H9 (cell line): Measurements from ENCODE around the gene LRRC31. TPM values are rescaled to one million over a fixed set of nuclear protein-coding genes. Genes with fewer than 3 reads are reported as not detected.

Experiments used
- DNase-seq: peaks from one replicate; pipeline ENCODE4 v3.0.0-alpha.2; 2017
- H2AFZ ChIP-seq: one replicate; pipeline ENCODE4 v1.6.1; 2013; ENCODE audit warnings: mild to moderate bottlenecking, low read length, control low read depth, moderate library complexity
- H2AK5ac ChIP-seq: 2 replicates; pipeline ENCODE4 v1.6.1; 2013; ENCODE audit warnings: low read length, control low read depth, mixed read lengths; ENCODE audit not compliant: insufficient read length
- H2BK120ac ChIP-seq: one replicate; pipeline ENCODE4 v1.6.1; 2013; ENCODE audit warnings: low read depth, mild to moderate bottlenecking, low read length, control low read depth, inconsistent platforms; ENCODE audit not compliant: poor library complexity, severe bottlenecking
- H2BK12ac ChIP-seq: 2 replicates; pipeline ENCODE4 v1.6.1; 2013; ENCODE audit warnings: low read length, control low read depth, mixed read lengths, low read depth; ENCODE audit not compliant: insufficient read length
- H2BK15ac ChIP-seq: 2 replicates; pipeline ENCODE4 v1.6.1; 2013; ENCODE audit warnings: low read depth, low read length, control low read depth
- H2BK20ac ChIP-seq: one replicate; pipeline ENCODE4 v1.6.1; 2013; ENCODE audit warnings: low read depth, mild to moderate bottlenecking, low read length, control low read depth, inconsistent platforms; ENCODE audit not compliant: poor library complexity, severe bottlenecking
- H2BK5ac ChIP-seq: 2 replicates; pipeline ENCODE4 v1.6.1; 2013; ENCODE audit warnings: low read length, control low read depth, mixed read lengths; ENCODE audit not compliant: insufficient read length
- H3K14ac ChIP-seq: 2 replicates; pipeline ENCODE4 v1.6.1; 2013; ENCODE audit warnings: low read length, control low read depth; ENCODE audit not compliant: insufficient read depth
- H3K18ac ChIP-seq: 2 replicates; pipeline ENCODE4 v1.6.1; 2013; ENCODE audit warnings: low read depth, mild to moderate bottlenecking, mixed read lengths, low read length, control low read depth; ENCODE audit not compliant: insufficient read length
- H3K23ac ChIP-seq: 2 replicates; pipeline ENCODE4 v1.6.1; 2013; ENCODE audit warnings: low read length, control low read depth, mixed read lengths, low read depth; ENCODE audit not compliant: insufficient read length
- H3K23me2 ChIP-seq: 2 replicates; pipeline ENCODE4 v1.6.1; 2013; ENCODE audit warnings: low read depth, mild to moderate bottlenecking, mixed read lengths, low read length, control low read depth; ENCODE audit not compliant: insufficient read length, poor library complexity, severe bottlenecking
- H3K27ac ChIP-seq: 2 replicates; pipeline ENCODE4 v1.5.1; 2013; ENCODE audit warnings: low read length, control low read depth, mixed read lengths, low read depth; ENCODE audit not compliant: insufficient read length
- H3K27me3 ChIP-seq: 2 replicates; pipeline ENCODE4 v1.6.1; 2013; ENCODE audit warnings: low read length, control low read depth, inconsistent platforms; ENCODE audit not compliant: insufficient read depth
- H3K4ac ChIP-seq: 2 replicates; pipeline ENCODE4 v1.6.1; 2013; ENCODE audit warnings: low read depth, mild to moderate bottlenecking, control low read depth, inconsistent platforms, low read length, moderate library complexity
- H3K4me1 ChIP-seq: 2 replicates; pipeline ENCODE4 v1.6.1; 2013; ENCODE audit warnings: low read length, control low read depth, inconsistent platforms; ENCODE audit not compliant: insufficient read depth
- H3K4me2 ChIP-seq: 2 replicates; pipeline ENCODE4 v1.6.1; 2013; ENCODE audit warnings: low read length, control low read depth, mixed read lengths; ENCODE audit not compliant: insufficient read length, insufficient read depth
- H3K56ac ChIP-seq: 2 replicates; pipeline ENCODE4 v1.6.1; 2013; ENCODE audit warnings: low read depth, mild to moderate bottlenecking, mixed read lengths, low read length, control low read depth; ENCODE audit not compliant: insufficient read length
- H3K79me1 ChIP-seq: 2 replicates; pipeline ENCODE4 v1.6.1; 2013; ENCODE audit warnings: low read depth, mild to moderate bottlenecking, moderate library complexity, low read length, control low read depth, inconsistent platforms; ENCODE audit not compliant: insufficient read depth, poor library complexity, severe bottlenecking
- H3K79me2 ChIP-seq: 2 replicates; pipeline ENCODE4 v1.6.1; 2013; ENCODE audit warnings: low read length, control low read depth, inconsistent platforms; ENCODE audit not compliant: insufficient read depth
- H3K9ac ChIP-seq: 2 replicates; pipeline ENCODE4 v1.6.1; 2013; ENCODE audit warnings: low read length, control low read depth, mixed read lengths; ENCODE audit not compliant: insufficient read length; ENCODE audit errors: extremely low read depth
- H3K9me3 ChIP-seq: one replicate; pipeline ENCODE4 v1.6.1; 2013; ENCODE audit warnings: low read depth, low read length, inconsistent platforms; ENCODE audit not compliant: control insufficient read depth
- H3T11ph ChIP-seq: one replicate; pipeline ENCODE4 v1.6.1; 2013; ENCODE audit warnings: mild to moderate bottlenecking, low read length, control low read depth, inconsistent platforms
- H4K20me1 ChIP-seq: one replicate; pipeline ENCODE4 v1.6.1; 2013; ENCODE audit not compliant: control insufficient read depth, insufficient read length, insufficient read depth
- H4K5ac ChIP-seq: 2 replicates; pipeline ENCODE4 v1.6.1; 2013; ENCODE audit warnings: low read depth, mild to moderate bottlenecking, mixed read lengths, low read length, control low read depth; ENCODE audit not compliant: insufficient read length
- H4K8ac ChIP-seq: replicated peaks from 2 replicates; pipeline ENCODE4 v1.6.1; 2013; ENCODE audit warnings: low read length, control low read depth, mixed read lengths, low read depth; ENCODE audit not compliant: insufficient read length
- H4K91ac ChIP-seq: 2 replicates; pipeline ENCODE4 v1.6.1; 2013; ENCODE audit warnings: low read depth, mild to moderate bottlenecking, moderate library complexity, mixed read lengths, low read length, control low read depth; ENCODE audit not compliant: insufficient read length
- H3K27ac Mint-ChIP-seq, 3 experiments: 2 replicates in 2 of 3; 3 replicates in 1 of 3; pipeline ENCODE4 v1.8.0; 2020 to 2021; ENCODE audit warnings: mixed read lengths in 3 of 3, mild to moderate bottlenecking in 1 of 3, moderate library complexity in 1 of 3
- H3K27me3 Mint-ChIP-seq: 2 replicates; pipeline ENCODE4 v1.8.0; 2021; ENCODE audit warnings: low read depth, mild to moderate bottlenecking, moderate library complexity, mixed read lengths
- H3K36me3 Mint-ChIP-seq, 3 experiments: 2 replicates in 2 of 3; 3 replicates in 1 of 3; pipeline ENCODE4 v1.8.0; 2020 to 2021; ENCODE audit warnings: low read depth in 3 of 3, mixed read lengths in 3 of 3; ENCODE audit not compliant: insufficient read depth in 1 of 3
- H3K4me1 Mint-ChIP-seq, 2 experiments: 2 replicates each; pipeline ENCODE4 v1.8.0; 2020; ENCODE audit warnings: mixed read lengths in 2 of 2
- H3K4me3 Mint-ChIP-seq, 2 experiments: 2 replicates in 1 of 2; 3 replicates in 1 of 2; pipeline ENCODE4 v1.8.0; 2020 to 2021; ENCODE audit warnings: mild to moderate bottlenecking in 2 of 2, mixed read lengths in 2 of 2, moderate library complexity in 1 of 2
- H3K9me3 Mint-ChIP-seq, 2 experiments: 2 replicates in 1 of 2; 3 replicates in 1 of 2; pipeline ENCODE4 v1.8.0; 2020; ENCODE audit warnings: mild to moderate bottlenecking in 2 of 2, mixed read lengths in 2 of 2, moderate library complexity in 1 of 2
- CTCF ChIP-seq: fragments of 200-600 bp; sonication (generic); conservative IDR thresholded peaks from 3 replicates; pipeline ENCODE4 v1.8.0; 2021; ENCODE audit warnings: antibody characterized with exemption, mild to moderate bottlenecking
- WGBS: extraction: QIAGEN DNeasy Blood & Tissue Kit; methylation state at CpG from one replicate; pipeline ENCODE4 v1.1.7; 2013; ENCODE audit warnings: missing lambda C conversion rate, low lambda C conversion rate, mixed read lengths; ENCODE audit not compliant: insufficient read length; ENCODE audit errors: extremely low coverage; 5-methylcytosine and 5-hydroxymethylcytosine counted together
- total RNA-seq: library from RNA; stranded (reverse); gene quantifications from 2 replicates; pipeline ENCODE4 v1.2.1, GENCODE V29; 2021

The LRRC31 gene
- total RNA-seq, 1 experiment from 2014 or later = not detected

- no peak overlapping the region for H3K56ac ChIP-seq
- H3K9ac ChIP-seq = no peak overlapping the region
- no peak overlapping the region for H3K4me3 Mint-ChIP-seq
- no peaks in the 10 kb centered on the region for H3K79me2 ChIP-seq
- no peak overlapping the region for H3K4ac ChIP-seq
- H3K4me1 ChIP-seq = peaks cover 3% of the 10 kb centered on the region; the same call in 1 of the 2 replicates
- no peak overlapping the region for H3K4me2 ChIP-seq
- no peak overlapping the region for H3T11ph ChIP-seq
- no peaks in the 10 kb centered on the region; a peak in 1 of 5 replicates for H3K9me3 Mint-ChIP-seq
- H3K36me3 Mint-ChIP-seq = no peaks in the 10 kb centered on the region
- no peaks in the 10 kb centered on the region for H3K79me1 ChIP-seq
- no peaks in the 10 kb centered on the region for H3K27me3 ChIP-seq
- H3K23me2 ChIP-seq = no peaks in the 10 kb centered on the region
- H4K20me1 ChIP-seq = no peaks in the 10 kb centered on the region
- H2BK15ac ChIP-seq = no peak overlapping the region
- H2AK5ac ChIP-seq = no peak overlapping the region
- H3K4me1 Mint-ChIP-seq = peaks cover 7 to 8% of the 10 kb centered on the region in 2 experiments
- H3K14ac ChIP-seq = no peak overlapping the region
- no peak overlapping the region for H4K5ac ChIP-seq
- no peak overlapping the region for H2AFZ ChIP-seq
- no peaks in the 10 kb centered on the region for H3K9me3 ChIP-seq
- no peak overlapping the region for H4K91ac ChIP-seq
- H3K27ac ChIP-seq = no peak overlapping the region
- no peak overlapping the region for H2BK20ac ChIP-seq
- peak; percentile 69 for DNase-seq
- H4K8ac ChIP-seq = no peak overlapping the region
- TF ChIP-seq CTCF = peak; percentile 94
- no peak overlapping the region for H3K27ac Mint-ChIP-seq
- H2BK12ac ChIP-seq = no peak overlapping the region
- H3K18ac ChIP-seq = no peak overlapping the region
- no peak overlapping the region for H2BK120ac ChIP-seq
- no peak overlapping the region for H3K23ac ChIP-seq
- no peaks in the 10 kb centered on the region for H3K27me3 Mint-ChIP-seq
- H2BK5ac ChIP-seq = no peak overlapping the region
- WGBS = no CpG with 5 or more reads among the region's 6 CpGs
Measured at GRCh38 chr3:169863458-169863899, 6.3 kb downstream of the LRRC31 start.
